Epithelial cell of esophagus (primary cell): ENCODE measurements around the gene ARFGAP3.
A peak's percentile ranks its signal among the peaks of the same experiment; 100 is the strongest.

ENCODE experiments used
- DNase-seq: peaks from one replicate; pipeline ENCODE4 v3.0.0; 2010; ENCODE audit warnings: low read depth
- H3K4me3 ChIP-seq: 2 replicates; pipeline ENCODE4 v1.5.1; 2011; ENCODE audit warnings: mild to moderate bottlenecking, low read length, control low read depth
- CTCF ChIP-seq: IDR thresholded peaks from 2 replicates; pipeline ENCODE4 v1.5.1; 2011; ENCODE audit warnings: low read depth, mild to moderate bottlenecking, low read length, control low read depth, inconsistent platforms; ENCODE audit not compliant: insufficient read depth; ENCODE audit errors: missing control alignments

The ARFGAP3 gene

GRCh38 chr22:42884616-42885375, 27.7 kb upstream of the ARFGAP3 start:
- TF ChIP-seq CTCF, result no peak
- no peak overlapping the region for H3K4me3 ChIP-seq
- DNase-seq, result peak; percentile 17

- H3K4me3 ChIP-seq, result no peak overlapping the region
- DNase-seq, result no peak
- no peak for TF ChIP-seq CTCF
These were observed 26.9 kb upstream of the ARFGAP3 start for GRCh38 chr22:42883970-42884369.

- TF ChIP-seq CTCF, result no peak
- no peak overlapping the region for H3K4me3 ChIP-seq
- DNase-seq, result peak; percentile 33
These were observed 26.0 kb upstream of the ARFGAP3 start for GRCh38 chr22:42883121-42883520.

- no peak for TF ChIP-seq CTCF
- DNase-seq, result no peak
- H3K4me3 ChIP-seq, result no peak overlapping the region
These were observed 25.0 kb upstream of the ARFGAP3 start for GRCh38 chr22:42881982-42882656.

GRCh38 chr22:42881298-42881697, 24.2 kb upstream of the ARFGAP3 start:
- H3K4me3 ChIP-seq, result no peak overlapping the region
- TF ChIP-seq CTCF, result no peak
- DNase-seq, result no peak

- no peak overlapping the region for H3K4me3 ChIP-seq
- DNase-seq, result no peak
- TF ChIP-seq CTCF, result no peak
These were observed 23.7 kb upstream of the ARFGAP3 start for GRCh38 chr22:42880815-42881214.

GRCh38 chr22:42879371-42880021, 22.4 kb upstream of the ARFGAP3 start:
- no peak for TF ChIP-seq CTCF
- no peak overlapping the region for H3K4me3 ChIP-seq
- DNase-seq, result no peak
